Nephron (organoid): Measurements from ENCODE around the gene KSR1.
"Not testable (repeated sequence)": the region's sequence is repeated elsewhere in the genome, so short reads cannot be mapped to it uniquely, and the experiment has no call there.

Experiments
- H3K27ac Mint-ChIP-seq, 3 experiments: 2 replicates each; pipeline ENCODE4 v1.8.0; 2020; ENCODE audit warnings: mixed read lengths in 3 of 3, mild to moderate bottlenecking in 2 of 3, moderate library complexity in 1 of 3
- H3K27me3 Mint-ChIP-seq: 2 replicates; pipeline ENCODE4 v1.8.0; 2021; ENCODE audit warnings: low read depth, mild to moderate bottlenecking, moderate library complexity, mixed read lengths
- H3K36me3 Mint-ChIP-seq: 2 replicates; pipeline ENCODE4 v1.8.0; 2020; ENCODE audit warnings: low read depth, mixed read lengths
- H3K4me1 Mint-ChIP-seq: 2 replicates; pipeline ENCODE4 v1.8.0; 2020; ENCODE audit warnings: mixed read lengths
- H3K4me3 Mint-ChIP-seq, 3 experiments: 2 replicates each; pipeline ENCODE4 v1.8.0; 2020; ENCODE audit warnings: mild to moderate bottlenecking in 3 of 3, mixed read lengths in 3 of 3, moderate library complexity in 2 of 3
- H3K9me3 Mint-ChIP-seq: 2 replicates; pipeline ENCODE4 v1.8.0; 2020; ENCODE audit warnings: mixed read lengths
- TF ChIP-seq, protein P1 (sequence below), 3 experiments: fragments of 200-600 bp; sonication (generic); IDR thresholded peaks; one replicate each; pipeline ENCODE4 v1.5.0; 2021; ENCODE audit warnings: antibody characterized with exemption in 3 of 3; ENCODE audit not compliant: unreplicated experiment in 3 of 3

KSR1 gene

GRCh38 chr17:27650836-27651235, 194.6 kb downstream of the KSR1 start:
- Mint-ChIP-seq H3K27me3 (peaks cover 19% of the 10 kb centered on the region), H3K27ac (no peak overlapping the region), H3K4me3 (no peak overlapping the region), H3K36me3 (no peaks in the 10 kb centered on the region), H3K9me3 (no peaks in the 10 kb centered on the region), H3K4me1 (no peaks in the 10 kb centered on the region)
- TF ChIP-seq, protein P1, sequence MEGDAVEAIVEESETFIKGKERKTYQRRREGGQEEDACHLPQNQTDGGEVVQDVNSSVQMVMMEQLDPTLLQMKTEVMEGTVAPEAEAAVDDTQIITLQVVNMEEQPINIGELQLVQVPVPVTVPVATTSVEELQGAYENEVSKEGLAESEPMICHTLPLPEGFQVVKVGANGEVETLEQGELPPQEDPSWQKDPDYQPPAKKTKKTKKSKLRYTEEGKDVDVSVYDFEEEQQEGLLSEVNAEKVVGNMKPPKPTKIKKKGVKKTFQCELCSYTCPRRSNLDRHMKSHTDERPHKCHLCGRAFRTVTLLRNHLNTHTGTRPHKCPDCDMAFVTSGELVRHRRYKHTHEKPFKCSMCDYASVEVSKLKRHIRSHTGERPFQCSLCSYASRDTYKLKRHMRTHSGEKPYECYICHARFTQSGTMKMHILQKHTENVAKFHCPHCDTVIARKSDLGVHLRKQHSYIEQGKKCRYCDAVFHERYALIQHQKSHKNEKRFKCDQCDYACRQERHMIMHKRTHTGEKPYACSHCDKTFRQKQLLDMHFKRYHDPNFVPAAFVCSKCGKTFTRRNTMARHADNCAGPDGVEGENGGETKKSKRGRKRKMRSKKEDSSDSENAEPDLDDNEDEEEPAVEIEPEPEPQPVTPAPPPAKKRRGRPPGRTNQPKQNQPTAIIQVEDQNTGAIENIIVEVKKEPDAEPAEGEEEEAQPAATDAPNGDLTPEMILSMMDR (IDR thresholded peaks at IDR 0.05; ENCODE audit: unreplicated experiment in 3 of 3) = no peak

GRCh38 chr17:27651411-27652345, 195.4 kb downstream of the KSR1 start:
- Mint-ChIP-seq H3K27ac (no peak overlapping the region), H3K36me3 (no peaks in the 10 kb centered on the region), H3K4me3 (no peak overlapping the region), H3K9me3 (no peaks in the 10 kb centered on the region), H3K27me3 (peaks cover 19% of the 10 kb centered on the region), H3K4me1 (no peaks in the 10 kb centered on the region)
- TF ChIP-seq, protein P1 (IDR thresholded peaks at IDR 0.05; ENCODE audit: unreplicated experiment in 3 of 3) = peak; percentile 76 to 87 (median 81)

DNA sequence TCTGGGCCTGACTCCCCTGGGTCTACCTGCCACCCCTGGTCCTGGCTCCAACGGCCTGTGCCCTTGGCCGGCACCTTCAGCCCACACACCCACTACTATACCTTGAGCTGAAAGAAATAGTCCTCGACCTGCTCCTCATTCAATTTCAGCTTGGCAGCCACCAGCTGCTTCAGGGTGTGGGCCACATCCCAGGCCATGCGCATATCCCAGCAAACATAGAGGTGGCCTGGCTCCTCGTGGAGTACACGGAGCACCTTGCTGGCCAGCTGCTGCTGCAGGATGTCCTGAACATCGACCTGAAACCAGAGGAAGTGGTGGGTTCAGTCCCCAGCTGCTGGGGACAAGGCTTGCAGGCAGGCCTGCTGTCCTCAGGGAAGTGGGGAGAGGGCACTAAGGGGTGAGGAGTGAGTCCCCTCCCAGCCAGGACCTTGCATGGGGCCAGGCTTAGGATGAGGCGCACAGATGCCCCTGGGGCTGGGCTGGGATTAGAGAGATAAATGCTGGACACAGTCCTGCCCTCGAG, 197.3 kb downstream of the KSR1 start:
- H3K4me3 Mint-ChIP-seq, H3K9me3 Mint-ChIP-seq, H3K4me1 Mint-ChIP-seq, H3K27ac Mint-ChIP-seq, H3K36me3 Mint-ChIP-seq: not testable (repeated sequence)
- H3K27me3 Mint-ChIP-seq = peaks cover 28% of the 10 kb centered on the region

DNA sequence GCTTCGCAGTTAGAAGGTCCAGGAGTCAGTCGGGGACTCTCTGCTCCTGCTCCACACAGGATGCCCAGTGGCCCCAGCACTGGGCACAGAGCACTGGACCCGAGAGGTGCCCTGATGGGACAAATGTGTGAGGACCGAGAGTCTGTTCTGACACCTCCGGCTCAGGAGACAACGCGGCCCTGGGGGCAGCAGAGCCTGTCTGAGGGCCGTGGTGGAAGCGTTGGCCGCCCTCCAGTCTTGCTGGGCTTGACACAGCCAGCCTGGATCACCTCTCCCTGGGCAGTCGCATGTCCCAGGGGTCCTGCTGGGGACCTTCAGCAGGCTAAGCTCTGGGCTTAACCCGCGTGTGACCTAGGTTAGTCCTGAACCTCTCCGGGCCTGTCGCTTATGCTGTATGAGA, 197.9 kb downstream of the KSR1 start:
- Mint-ChIP-seq H3K9me3 (no peaks in the 10 kb centered on the region), H3K4me3 (no peak overlapping the region), H3K36me3 (no peaks in the 10 kb centered on the region), H3K4me1 (no peaks in the 10 kb centered on the region), H3K27me3 (peaks cover 31% of the 10 kb centered on the region), H3K27ac (no peak overlapping the region)
- TF ChIP-seq, protein P1 (IDR thresholded peaks at IDR 0.05; ENCODE audit: unreplicated experiment in 3 of 3) = no peak

DNA sequence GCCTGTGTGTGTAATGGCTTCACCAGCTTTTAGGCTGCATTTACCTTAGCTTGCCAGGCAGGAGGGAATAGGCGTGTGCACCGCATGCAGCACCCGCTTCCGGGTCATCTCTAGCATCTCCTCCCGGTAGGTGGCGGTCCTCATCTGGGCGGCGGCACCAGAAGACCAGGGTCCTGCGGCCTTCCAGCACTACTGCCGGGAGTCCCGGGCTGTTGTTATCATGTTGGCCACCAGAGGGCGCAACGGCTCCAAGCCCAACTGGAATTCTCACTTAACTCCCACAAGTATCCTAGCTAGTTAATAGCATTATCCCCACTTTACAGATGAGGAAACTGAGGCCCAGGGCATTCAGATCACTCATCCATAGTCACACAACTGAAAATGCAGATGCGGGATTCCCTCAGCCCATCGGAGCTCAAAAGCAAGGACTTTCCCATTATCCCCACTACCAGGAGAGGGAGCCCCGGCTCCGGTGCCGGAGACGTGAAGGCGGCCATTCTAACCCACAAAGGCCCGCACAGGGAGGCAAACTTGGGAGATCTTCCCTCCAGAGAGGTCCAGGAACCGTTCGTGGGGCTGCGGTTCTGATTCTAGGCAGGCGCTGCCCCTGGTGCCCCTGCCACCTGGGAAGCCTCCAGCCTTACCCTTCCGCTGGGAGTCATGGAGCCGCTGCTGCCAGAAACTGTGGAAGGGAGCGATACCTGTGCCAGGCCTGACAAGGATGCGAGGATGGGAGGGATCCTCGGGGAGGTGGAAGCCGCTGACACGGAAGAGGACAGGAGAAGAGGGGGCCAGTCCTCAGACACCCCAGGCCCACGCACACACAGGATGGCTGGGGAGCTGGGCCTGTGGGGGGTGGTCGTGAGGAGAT, 198.6 kb downstream of the KSR1 start:
- Mint-ChIP-seq H3K27ac (no peak overlapping the region), H3K4me1 (no peaks in the 10 kb centered on the region), H3K36me3 (no peaks in the 10 kb centered on the region), H3K4me3 (no peak overlapping the region), H3K9me3 (no peaks in the 10 kb centered on the region), H3K27me3 (peaks cover 32% of the 10 kb centered on the region)
- TF ChIP-seq, protein P1 (IDR thresholded peaks at IDR 0.05; ENCODE audit: unreplicated experiment in 3 of 3) = peak; percentile 84 to 89 (median 87)

DNA sequence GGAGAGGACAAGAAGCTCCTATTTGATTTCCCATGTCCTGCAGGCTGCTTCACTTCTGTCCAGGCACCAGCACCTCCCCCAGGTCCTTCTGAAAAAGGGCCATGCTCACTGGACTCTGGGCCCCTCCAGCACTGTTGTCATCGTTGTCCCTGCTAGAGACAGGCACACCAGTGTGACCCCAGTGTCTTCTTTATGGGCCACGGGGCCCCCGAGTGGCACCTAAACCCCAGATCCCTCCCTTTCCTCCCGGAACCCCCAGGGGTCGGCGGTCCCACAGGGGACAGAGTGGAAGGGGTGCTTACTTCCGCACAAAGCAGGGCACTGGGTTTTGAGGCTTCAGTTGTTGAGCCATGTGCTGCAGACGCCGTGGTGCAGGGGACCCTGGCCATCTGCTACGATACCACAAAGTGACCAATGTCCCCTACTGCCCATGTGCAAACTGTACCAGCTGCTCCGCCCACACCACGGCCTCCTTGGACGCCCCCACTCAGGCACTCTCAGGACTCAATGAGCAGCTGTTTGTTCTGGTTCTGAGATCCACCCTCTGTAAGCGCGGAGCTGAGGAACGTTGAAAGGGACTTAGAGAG, 199.4 kb downstream of the KSR1 start:
- not testable (repeated sequence) for H3K4me1 Mint-ChIP-seq, H3K9me3 Mint-ChIP-seq, H3K4me3 Mint-ChIP-seq, H3K36me3 Mint-ChIP-seq, H3K27ac Mint-ChIP-seq
- peaks cover 32% of the 10 kb centered on the region for H3K27me3 Mint-ChIP-seq

DNA sequence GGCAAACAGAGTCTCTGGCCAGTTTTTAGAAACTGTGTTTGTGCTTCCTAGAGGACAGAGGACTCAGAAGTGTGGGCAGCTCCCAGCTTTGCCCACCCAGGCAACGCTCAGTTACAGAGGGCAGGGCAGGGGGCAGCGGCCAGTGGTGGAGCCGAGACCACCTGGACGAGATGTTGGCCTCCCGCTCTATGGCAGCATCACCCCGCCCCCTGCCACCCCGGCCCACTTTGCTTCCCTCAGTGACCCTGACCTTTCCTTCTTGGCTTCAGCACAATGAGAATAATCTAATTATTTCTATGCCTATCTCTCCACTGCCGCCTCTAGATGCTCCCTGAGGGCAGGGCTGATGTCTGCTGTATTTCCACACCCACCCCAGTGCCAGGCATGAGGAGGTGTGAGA, 200.4 kb downstream of the KSR1 start:
- H3K36me3 Mint-ChIP-seq, H3K9me3 Mint-ChIP-seq, H3K4me3 Mint-ChIP-seq, H3K4me1 Mint-ChIP-seq, H3K27ac Mint-ChIP-seq: not testable (repeated sequence)
- peaks cover 29% of the 10 kb centered on the region for H3K27me3 Mint-ChIP-seq
